GM18507 (cell line): Measurements from ENCODE around the gene AHI1.

ENCODE experiments used
- DNase-seq: peaks from one replicate; pipeline ENCODE4 v3.0.0; 2011; ENCODE audit warnings: low read depth; ENCODE audit not compliant: insufficient read length; ENCODE audit errors: extremely low spot score
- FAIRE-seq: peaks from 2 replicates; lab custom pipeline; 2011; peaks lifted over from hg19 to GRCh38; lab: Jason Lieb, UNC

The AHI1 gene

DNA sequence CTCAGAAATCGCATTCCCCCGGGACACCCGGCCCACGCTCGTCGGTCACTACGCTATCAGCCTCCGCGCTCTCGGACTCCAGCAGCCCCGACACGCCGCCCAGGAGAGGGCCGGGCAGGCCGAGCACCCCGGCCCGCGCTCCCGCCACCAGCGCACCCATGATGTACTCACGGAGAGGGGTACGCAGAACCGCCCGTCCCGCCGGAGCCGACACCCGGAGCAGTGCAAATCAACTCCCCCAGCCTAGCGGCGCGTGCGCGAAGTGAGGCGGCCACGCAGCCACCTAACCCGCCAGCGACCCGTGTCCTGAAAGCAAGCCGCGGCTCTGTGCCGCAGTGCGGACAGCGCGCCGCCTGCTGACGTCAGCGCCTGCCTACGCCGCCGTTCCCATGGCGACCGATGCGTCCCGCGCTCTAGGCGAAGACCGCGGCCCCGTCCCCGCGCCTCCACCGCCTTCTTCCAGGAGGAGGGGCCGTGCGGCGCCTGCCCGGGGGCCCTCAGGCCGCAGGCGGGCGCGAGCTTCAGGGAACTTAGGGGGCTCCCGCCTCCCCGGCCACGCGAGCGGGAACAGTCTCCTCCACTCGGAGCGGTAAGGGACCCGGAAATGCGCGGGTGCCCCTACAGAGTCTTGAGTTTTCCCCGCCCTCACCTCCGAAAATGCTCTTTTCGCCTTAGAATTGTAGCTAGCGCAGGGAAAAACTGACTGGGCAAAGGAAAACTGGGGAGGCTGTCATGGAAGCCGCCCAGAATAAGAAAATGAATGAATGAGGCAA, at the start of gene AHI1:
TSS of gene AHI1 (minus strand) at position 329 of the 773 bp plus-strand sequence. CDS start 5,503 bp downstream, outside the sequence.
- FAIRE-seq (peak; percentile 89), DNase-seq (peak; percentile 81)

DNA sequence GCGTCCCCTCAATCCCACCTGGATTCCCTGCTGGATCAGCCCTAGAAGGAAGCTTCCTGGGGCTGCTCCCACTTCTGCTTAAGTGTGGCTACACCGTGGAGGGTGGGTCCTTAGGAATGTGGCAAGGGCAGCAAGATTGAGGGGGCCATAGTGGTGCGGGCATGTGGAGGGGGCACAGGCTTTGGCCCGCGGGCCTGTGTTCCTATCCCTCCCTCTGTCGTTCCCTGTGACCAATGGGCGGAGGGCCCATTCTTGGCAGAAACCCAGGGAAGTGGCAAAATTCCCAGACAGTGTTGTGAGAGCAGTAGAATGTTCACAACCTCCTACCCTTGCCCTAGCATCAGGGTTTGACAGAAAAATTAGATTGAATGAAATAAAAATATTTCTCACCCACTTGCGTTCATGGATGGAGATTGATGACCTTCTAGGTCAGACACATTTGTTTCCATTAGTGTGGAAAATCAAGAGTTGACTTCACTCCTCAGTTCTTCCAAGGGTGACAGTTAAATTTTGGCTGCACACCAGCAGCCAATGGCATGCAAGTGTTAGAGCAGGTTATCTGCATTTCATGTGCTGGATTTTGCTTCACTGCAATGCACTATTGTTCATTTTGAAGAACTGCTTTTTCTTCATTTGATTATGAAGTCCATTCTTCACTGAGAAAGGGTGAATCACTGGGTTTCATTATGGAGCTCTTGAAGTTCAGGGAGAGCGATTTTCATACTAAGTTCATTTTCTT, 49.3 kb upstream of the AHI1 start:
- no peak for FAIRE-seq
- DNase-seq, result no peak

- FAIRE-seq (no peak), DNase-seq (no peak)
These were observed 48.7 kb upstream of the AHI1 start for GRCh38 chr6:135546206-135546605.

- DNase-seq, result no peak
- no peak for FAIRE-seq
These were observed 42.8 kb upstream of the AHI1 start for GRCh38 chr6:135540207-135540840.

DNA sequence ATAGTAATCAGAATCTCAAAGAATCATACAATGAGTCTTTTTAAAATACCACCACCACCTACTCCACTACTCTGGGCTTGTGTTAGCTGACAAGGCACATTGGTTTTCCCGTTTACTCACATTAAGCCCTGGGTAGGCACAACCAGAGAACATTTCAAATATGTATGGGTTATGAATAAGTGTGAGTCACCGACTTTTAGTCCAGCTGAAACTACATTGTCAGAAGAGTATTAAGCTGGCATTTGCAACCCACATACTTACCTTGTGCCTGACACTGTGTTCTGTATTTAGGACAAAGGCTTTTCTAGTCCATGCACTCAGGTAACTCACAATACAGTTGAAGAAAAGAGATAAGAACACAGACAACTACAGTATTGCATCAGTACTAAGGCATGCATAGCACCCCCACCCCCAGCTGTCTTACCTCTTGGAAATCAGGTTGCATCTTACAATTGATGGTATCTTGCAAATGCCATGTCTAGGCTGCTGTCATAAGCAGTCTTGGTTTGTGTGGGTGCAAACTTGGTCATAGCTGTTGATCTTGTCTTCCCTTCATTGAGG, 40.3 kb upstream of the AHI1 start:
- DNase-seq (no peak), FAIRE-seq (no peak)

DNA sequence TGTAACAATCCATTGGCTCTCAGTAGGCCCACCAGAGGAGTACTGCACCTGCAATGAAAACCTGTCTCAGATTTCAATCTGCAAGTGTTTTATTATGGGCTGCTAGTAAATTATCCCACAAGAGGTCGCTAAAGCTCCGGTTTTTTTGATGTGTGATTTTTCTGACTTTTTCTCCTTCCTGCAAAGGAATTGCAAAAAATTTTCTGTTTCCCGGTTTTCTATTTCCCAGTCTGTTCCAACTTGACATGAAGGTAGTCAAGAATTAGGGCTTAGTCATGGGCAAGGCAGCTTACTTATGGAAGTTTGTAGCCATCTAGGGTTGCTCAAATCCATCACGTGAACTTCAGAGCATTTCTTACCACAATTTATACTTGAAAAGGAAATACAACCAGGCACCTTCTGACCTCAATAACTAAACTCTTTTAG, 38.5 kb upstream of the AHI1 start:
- peak; percentile 58 for FAIRE-seq
- peak; percentile 9 for DNase-seq

DNA sequence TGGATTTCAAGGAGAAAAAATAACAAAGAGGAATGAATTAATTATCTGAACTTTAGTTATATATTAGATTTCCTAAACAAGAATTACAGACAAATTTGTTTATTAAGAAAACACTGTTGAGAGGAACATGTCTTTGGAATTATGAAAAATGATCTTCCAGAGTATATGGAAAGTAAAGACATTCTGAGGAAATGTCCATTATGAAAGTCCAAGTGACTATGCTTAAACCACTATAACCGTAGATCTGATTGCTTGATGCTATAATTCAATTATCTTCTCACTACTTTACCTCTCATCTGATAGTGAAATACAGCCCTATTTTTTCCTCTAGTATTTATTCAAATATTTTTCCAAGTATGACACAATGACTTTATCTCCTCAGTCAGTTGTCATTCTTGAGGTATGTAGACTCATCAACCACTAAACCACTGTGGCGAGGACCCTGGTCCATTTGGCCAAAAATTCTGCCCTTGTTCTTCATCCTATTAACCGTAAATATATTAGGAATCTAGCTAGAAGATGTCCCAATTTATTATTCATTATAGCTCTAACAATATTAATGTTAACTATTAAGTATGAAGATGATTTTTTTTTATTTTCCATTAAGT, 37.3 kb upstream of the AHI1 start:
- DNase-seq (no peak), FAIRE-seq (no peak)

- no peak for FAIRE-seq
These were observed 35.0 kb upstream of the AHI1 start for GRCh38 chr6:135532559-135532958.

DNA sequence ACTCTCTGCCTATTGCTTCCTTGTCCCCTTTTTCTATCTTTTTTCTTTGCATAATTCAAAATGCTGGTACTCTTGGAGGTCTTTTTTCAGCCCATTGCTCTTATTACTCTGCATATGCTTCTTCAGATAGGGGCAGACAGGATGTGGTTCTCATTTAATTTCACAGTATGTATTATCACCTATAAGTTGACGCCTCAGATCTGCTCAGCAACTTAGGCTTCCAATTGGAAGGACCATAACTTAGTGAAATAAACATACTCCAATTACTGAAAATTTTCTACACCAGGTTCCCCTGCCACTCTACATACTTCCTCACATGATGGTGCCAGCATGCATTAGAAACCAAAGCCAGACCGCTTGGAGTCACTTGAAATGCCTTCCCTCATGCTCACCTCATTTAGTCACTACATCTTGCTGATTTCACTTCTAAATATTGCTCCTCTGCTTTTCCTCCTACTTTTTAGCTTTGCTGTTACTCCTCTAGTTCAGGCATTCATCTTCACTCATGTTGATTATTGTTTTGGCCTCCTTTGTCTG, 34.5 kb upstream of the AHI1 start:
- no peak for FAIRE-seq
- DNase-seq, result no peak

More at GRCh38 chr6:135532559-135532958, 35.0 kb upstream of the AHI1 start:
- no peak for DNase-seq

GRCh38 chr6:135530113-135530512, 32.6 kb upstream of the AHI1 start:
- DNase-seq, result no peak
- no peak for FAIRE-seq

- DNase-seq (no peak), FAIRE-seq (no peak)
These were observed 30.4 kb upstream of the AHI1 start for GRCh38 chr6:135527960-135528249.

GRCh38 chr6:135527116-135527959, 29.8 kb upstream of the AHI1 start:
- FAIRE-seq (no peak), DNase-seq (no peak)

GRCh38 chr6:135525594-135525993, 28.1 kb upstream of the AHI1 start:
- no peak for DNase-seq
- FAIRE-seq, result no peak

- no peak for DNase-seq
- FAIRE-seq, result no peak
These were observed 25.6 kb upstream of the AHI1 start for GRCh38 chr6:135522965-135523692.

DNA sequence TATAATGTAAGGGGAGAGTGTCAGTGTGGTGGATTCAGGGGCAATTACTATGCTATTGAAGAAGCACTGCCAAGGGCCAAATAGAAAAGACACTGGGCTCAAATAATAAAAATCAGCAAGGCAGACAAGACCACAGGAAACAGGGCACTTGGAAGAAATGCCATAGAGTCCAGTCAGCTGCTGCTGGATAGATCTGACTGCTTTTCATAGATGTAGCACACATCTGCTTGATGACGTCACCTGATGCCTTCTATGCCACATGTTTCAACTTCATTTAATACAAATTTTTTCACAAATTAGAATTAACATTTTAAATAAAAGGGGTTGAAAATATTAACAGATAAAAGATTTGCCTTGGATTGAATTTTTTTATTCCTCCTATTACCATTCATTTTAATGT, 23.9 kb upstream of the AHI1 start:
- no peak for DNase-seq
- no peak for FAIRE-seq

- FAIRE-seq (no peak), DNase-seq (no peak)
These were observed 23.2 kb upstream of the AHI1 start for GRCh38 chr6:135520781-135521180.

GRCh38 chr6:135519348-135519747, 21.8 kb upstream of the AHI1 start:
- DNase-seq, result no peak
- FAIRE-seq, result no peak

- FAIRE-seq, result no peak
These were observed 20.0 kb upstream of the AHI1 start for GRCh38 chr6:135517527-135517926.

More at GRCh38 chr6:135517527-135517926, 20.0 kb upstream of the AHI1 start:
- DNase-seq, result no peak
